ENCODE results near the gene RNF144A.

Gene RNF144A

DNA sequence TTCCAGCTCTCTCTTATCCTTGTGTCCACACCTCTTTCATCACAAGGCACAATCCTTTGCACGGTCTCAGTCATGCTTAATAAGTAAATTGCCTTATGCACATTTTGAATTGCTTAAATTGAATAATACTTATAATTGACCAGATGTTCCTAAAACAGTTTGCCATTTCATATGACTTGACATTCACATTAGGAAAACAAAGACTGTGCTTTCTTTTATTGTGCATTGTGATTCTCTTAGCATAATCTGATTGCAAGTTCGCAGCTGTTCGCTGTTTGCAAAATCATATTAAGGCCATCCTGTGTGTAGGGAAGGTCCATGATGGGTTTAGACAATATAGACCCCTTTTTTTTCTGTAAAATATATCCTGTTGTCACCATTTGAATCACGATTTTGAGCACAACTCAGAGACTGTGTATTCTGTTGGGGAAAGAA, 75.6 kb downstream of the RNF144A start:
- TF ChIP-seq, protein P1, sequence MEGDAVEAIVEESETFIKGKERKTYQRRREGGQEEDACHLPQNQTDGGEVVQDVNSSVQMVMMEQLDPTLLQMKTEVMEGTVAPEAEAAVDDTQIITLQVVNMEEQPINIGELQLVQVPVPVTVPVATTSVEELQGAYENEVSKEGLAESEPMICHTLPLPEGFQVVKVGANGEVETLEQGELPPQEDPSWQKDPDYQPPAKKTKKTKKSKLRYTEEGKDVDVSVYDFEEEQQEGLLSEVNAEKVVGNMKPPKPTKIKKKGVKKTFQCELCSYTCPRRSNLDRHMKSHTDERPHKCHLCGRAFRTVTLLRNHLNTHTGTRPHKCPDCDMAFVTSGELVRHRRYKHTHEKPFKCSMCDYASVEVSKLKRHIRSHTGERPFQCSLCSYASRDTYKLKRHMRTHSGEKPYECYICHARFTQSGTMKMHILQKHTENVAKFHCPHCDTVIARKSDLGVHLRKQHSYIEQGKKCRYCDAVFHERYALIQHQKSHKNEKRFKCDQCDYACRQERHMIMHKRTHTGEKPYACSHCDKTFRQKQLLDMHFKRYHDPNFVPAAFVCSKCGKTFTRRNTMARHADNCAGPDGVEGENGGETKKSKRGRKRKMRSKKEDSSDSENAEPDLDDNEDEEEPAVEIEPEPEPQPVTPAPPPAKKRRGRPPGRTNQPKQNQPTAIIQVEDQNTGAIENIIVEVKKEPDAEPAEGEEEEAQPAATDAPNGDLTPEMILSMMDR (IDR thresholded peaks at IDR 0.05; ENCODE audit: low read depth, low read length, missing control alignments) = no peak
- Histone ChIP-seq H3K36me3 (replicated peaks) (no peaks in the 10 kb centered on the region), H3K27ac (no peak overlapping the region), H3K4me3 (ENCODE audit: low read depth, low read length) (no peak overlapping the region), H3K27me3 (replicated peaks) (no peaks in the 10 kb centered on the region)
- no peak for DNase-seq
- in situ Hi-C loops (cut with HindIII; ENCODE audit: low pct_ligation_motif_present, low sequenced_read_pairs) = no loop called here

- no peaks in the 10 kb centered on the region for H3K36me3 ChIP-seq (replicated peaks)
- H3K4me3 ChIP-seq (ENCODE audit: low read depth, low read length) = no peak overlapping the region
- H3K27me3 ChIP-seq (replicated peaks) = no peaks in the 10 kb centered on the region
- H3K27ac ChIP-seq = no peak overlapping the region
- no peak for DNase-seq
- in situ Hi-C loops (cut with HindIII; ENCODE audit: low pct_ligation_motif_present, low sequenced_read_pairs) = no loop called here
- TF ChIP-seq, protein P1 (IDR thresholded peaks at IDR 0.05; ENCODE audit: low read depth, low read length, missing control alignments) = no peak
These were observed 76.0 kb downstream of the RNF144A start for GRCh38 chr2:6993229-6993640.

- in situ Hi-C loops (cut with HindIII; ENCODE audit: low pct_ligation_motif_present, low sequenced_read_pairs) = no loop called here
- TF ChIP-seq, protein P1 (IDR thresholded peaks at IDR 0.05; ENCODE audit: low read depth, low read length, missing control alignments) = no peak
- DNase-seq = no peak
- Histone ChIP-seq H3K36me3 (replicated peaks) (no peaks in the 10 kb centered on the region), H3K27me3 (replicated peaks) (no peaks in the 10 kb centered on the region), H3K27ac (no peak overlapping the region), H3K4me3 (ENCODE audit: low read depth, low read length) (no peak overlapping the region)
These were observed 76.7 kb downstream of the RNF144A start for GRCh38 chr2:6993936-6994335.

- H3K36me3 ChIP-seq (replicated peaks) = no peaks in the 10 kb centered on the region
- in situ Hi-C loops (cut with HindIII; ENCODE audit: low pct_ligation_motif_present, low sequenced_read_pairs) = no loop called here
- H3K4me3 ChIP-seq (ENCODE audit: low read depth, low read length) = no peak overlapping the region
- TF ChIP-seq, protein P1 (IDR thresholded peaks at IDR 0.05; ENCODE audit: low read depth, low read length, missing control alignments) = no peak
- H3K27ac ChIP-seq = no peak overlapping the region
- no peak for DNase-seq
- H3K27me3 ChIP-seq (replicated peaks) = no peaks in the 10 kb centered on the region
These were observed 77.4 kb downstream of the RNF144A start for GRCh38 chr2:6994536-6995128.

GRCh38 chr2:6995391-6996097, 78.3 kb downstream of the RNF144A start:
- DNase-seq = no peak
- TF ChIP-seq, protein P1 (IDR thresholded peaks at IDR 0.05; ENCODE audit: low read depth, low read length, missing control alignments) = no peak
- Histone ChIP-seq H3K27me3 (replicated peaks) (no peaks in the 10 kb centered on the region), H3K27ac (no peak overlapping the region), H3K36me3 (replicated peaks) (no peaks in the 10 kb centered on the region), H3K4me3 (ENCODE audit: low read depth, low read length) (no peak overlapping the region)
- in situ Hi-C loops (cut with HindIII; ENCODE audit: low pct_ligation_motif_present, low sequenced_read_pairs) = no loop called here
